ENCODE measurements around the gene PDE6A. TPM values are rescaled to one million over a fixed set of nuclear protein-coding genes. Genes with fewer than 3 reads are reported as not detected.

The PDE6A gene
- total and polyA plus RNA-seq, 2 of the 8 experiments (the other 6 are each of a cell fraction or from before 2014, with no cell fraction given) = not detected

- TF ChIP-seq EGR1 (IDR thresholded peaks at IDR 0.05; ENCODE audit: borderline replicate concordance, low read depth, low read length) (no peak), SUZ12 (IDR thresholded peaks at IDR 0.05; ENCODE audit: low read length) (no peak)
These were observed 126.5 kb downstream of the PDE6A start (continued) for GRCh38 chr5:149818116-149818515.
